SK-N-SH treated with all-trans-retinoic acid at 6 μM for 48 hours (cell line): Measurements from ENCODE around the gene SYTL3.

Experiments used
- ARNTL ChIP-seq: fragments of 450-650 bp; formaldehyde crosslinking; IDR thresholded peaks from 2 replicates; pipeline ENCODE4 v1.5.0; 2020; ENCODE audit warnings: low read depth, mild to moderate bottlenecking, moderate library complexity, borderline replicate concordance
- BACH2 ChIP-seq: fragments of 250-450 bp; sonication (Bioruptor Pico); IDR thresholded peaks from 2 replicates; pipeline ENCODE4 v1.9.0; 2021; ENCODE audit warnings: mild to moderate bottlenecking, borderline replicate concordance
- CREB5 ChIP-seq: fragments of 250-450 bp; sonication (Bioruptor Pico); IDR thresholded peaks from 2 replicates; pipeline ENCODE4 v1.5.1; 2020; ENCODE audit warnings: low read depth, mild to moderate bottlenecking, moderate library complexity
- CSDC2 ChIP-seq: fragments of 250-450 bp; sonication (Bioruptor Pico); IDR thresholded peaks from 2 replicates; pipeline ENCODE4 v1.5.0; 2020; ENCODE audit warnings: mild to moderate bottlenecking, moderate library complexity
- PATZ1 ChIP-seq: fragments of 250-450 bp; sonication (Bioruptor Pico); IDR thresholded peaks from 2 replicates; pipeline ENCODE4 v1.8.0; 2020; ENCODE audit warnings: mild to moderate bottlenecking, moderate library complexity, borderline replicate concordance
- POU6F1 ChIP-seq: fragments of 250-450 bp; sonication (Bioruptor Pico); IDR thresholded peaks from 2 replicates; pipeline ENCODE4 v1.8.0; 2021; ENCODE audit warnings: low read depth, mild to moderate bottlenecking, moderate library complexity, borderline replicate concordance
- PPARA ChIP-seq: fragments of 250-450 bp; sonication (Bioruptor Pico); IDR thresholded peaks from 2 replicates; pipeline ENCODE4 v1.5.0; 2020; ENCODE audit warnings: mild to moderate bottlenecking, borderline replicate concordance
- RARB ChIP-seq: fragments of 250-450 bp; sonication (Bioruptor Pico); IDR thresholded peaks from 2 replicates; pipeline ENCODE4 v1.8.0; 2021; ENCODE audit warnings: mild to moderate bottlenecking, moderate library complexity
- TSHZ2 ChIP-seq: fragments of 250-450 bp; sonication (Bioruptor Pico); IDR thresholded peaks from 2 replicates; pipeline ENCODE4 v1.5.0; 2020; ENCODE audit warnings: mild to moderate bottlenecking, moderate library complexity
- ZFP3 ChIP-seq: fragments of 250-450 bp; sonication (Bioruptor Pico); IDR thresholded peaks from 2 replicates; pipeline ENCODE4 v1.5.0; 2020; ENCODE audit warnings: mild to moderate bottlenecking, moderate library complexity
- ZNF565 ChIP-seq: fragments of 450-650 bp; formaldehyde crosslinking; conservative IDR thresholded peaks from 2 replicates; pipeline ENCODE4 v1.5.0; 2020; ENCODE audit warnings: low read depth, mild to moderate bottlenecking, moderate library complexity
- ZNF70 ChIP-seq: fragments of 450-650 bp; formaldehyde crosslinking; IDR thresholded peaks from 2 replicates; pipeline ENCODE4 v1.5.0; 2020; ENCODE audit warnings: mild to moderate bottlenecking, moderate library complexity
- ZNF8 ChIP-seq: fragments of 450-650 bp; formaldehyde crosslinking; IDR thresholded peaks from 2 replicates; pipeline ENCODE4 v1.5.0; 2020; ENCODE audit warnings: mild to moderate bottlenecking, moderate library complexity

GRCh38 chr6:158772172-158772571 is 122.3 kb downstream of the SYTL3 start:
- TF ChIP-seq RARB (CRISPR knock-in tag) (no peak), PATZ1 (CRISPR knock-in tag) (no peak), ZNF8 (CRISPR knock-in tag) (no peak), ARNTL (CRISPR knock-in tag) (no peak), PPARA (CRISPR knock-in tag) (no peak), TSHZ2 (CRISPR knock-in tag) (no peak), CREB5 (CRISPR knock-in tag) (no peak), ZNF565 (CRISPR knock-in tag) (no peak), CSDC2 (no peak), ZFP3 (CRISPR knock-in tag) (no peak), ZNF70 (CRISPR knock-in tag) (no peak), BACH2 (no peak), POU6F1 (CRISPR knock-in tag) (no peak)
